Lung (tissue), 12 donors: ENCODE data around the gene AK3. TPM values are rescaled to one million over a fixed set of nuclear protein-coding genes. Genes with fewer than 3 reads are reported as not detected.

Experiments used
- ATAC-seq: fragments of 200-7000 bp; cut with Tn5 transposase; one replicate; pipeline ENCODE4 v1.9.1; 2020; ENCODE audit warnings: moderate number of reproducible peaks; ENCODE audit not compliant: insufficient read depth, low FRiP score
- DNase-seq, 3 donors: peaks; one replicate each; pipeline ENCODE4 v3.0.0-alpha.2; 2013 to 2017
- H3K27ac ChIP-seq, 2 donors: one replicate each; pipeline ENCODE4 v1.5.1; 2013; ENCODE audit warnings: mild to moderate bottlenecking in 2 of 2, moderate library complexity in 2 of 2, control low read depth in 1 of 2, inconsistent platforms in 1 of 2, low read depth in 1 of 2, low read length in 1 of 2
- H3K27me3 ChIP-seq, 3 donors: one replicate each; pipeline ENCODE4 v1.5.1; 2013; ENCODE audit warnings: low read length in 2 of 3; ENCODE audit not compliant: control insufficient read depth in 3 of 3, insufficient read depth in 3 of 3
- H3K36me3 ChIP-seq, 4 donors: one replicate each; pipeline ENCODE4 v1.5.1; 2013; ENCODE audit warnings: low read length in 4 of 4, mild to moderate bottlenecking in 1 of 4, moderate library complexity in 1 of 4; ENCODE audit not compliant: control insufficient read depth in 4 of 4, insufficient read depth in 4 of 4
- H3K4me1 ChIP-seq, 5 donors: one replicate each; pipeline ENCODE4 v1.5.1; 2013; ENCODE audit warnings: low read length in 5 of 5, mild to moderate bottlenecking in 2 of 5, moderate library complexity in 1 of 5; ENCODE audit not compliant: control insufficient read depth in 5 of 5, insufficient read depth in 5 of 5
- H3K4me3 ChIP-seq: one replicate; pipeline ENCODE4 v1.5.1; 2013; ENCODE audit warnings: mild to moderate bottlenecking, control low read depth, moderate library complexity
- H3K9ac ChIP-seq, 2 donors: one replicate each; pipeline ENCODE4 v1.5.1; 2013; ENCODE audit warnings: low read length in 2 of 2, control low read depth in 1 of 2; ENCODE audit not compliant: insufficient read depth in 1 of 2
- H3K9me3 ChIP-seq, 4 donors: one replicate each; pipeline ENCODE4 v1.5.1; 2013; ENCODE audit warnings: low read length in 3 of 4, mild to moderate bottlenecking in 1 of 4, moderate library complexity in 1 of 4; ENCODE audit not compliant: control insufficient read depth in 4 of 4, insufficient read depth in 3 of 4
- WGBS, 2 donors: extraction: QIAGEN DNeasy Blood & Tissue Kit; methylation state at CpG; one replicate each; pipeline ENCODE4 v1.1.7; 2013; 5-methylcytosine and 5-hydroxymethylcytosine counted together
- polyA plus RNA-seq, 2 donors: library from polyadenylated mRNA; stranded (reverse); fragments of 200-250 nt; gene quantifications; one replicate each; pipeline ENCODE4 v1.2.1, GENCODE V29; 2013
- total RNA-seq, 2 donors: library from RNA; depleted of rRNA in 1 of 2; stranded (reverse); fragments of >200 nt in 1 of 2; gene quantifications; one replicate each; pipeline ENCODE4 v1.2.1, GENCODE V29; 2014 to 2021
- TF ChIP-seq, protein P1 (sequence below): IDR thresholded peaks from 2 replicates; pipeline ENCODE4 v1.5.1; 2012; ENCODE audit warnings: mild to moderate bottlenecking; ENCODE audit errors: control extremely low read depth, extremely low read depth
- donor health status: control.
- donor health status: control.
- donor health status: Bipolar disorder and iron deficiency.
- donor health status: healthy.
- donor health status: DM: yes; HTN: yes; CAD: no.

Gene AK3
- total and polyA plus RNA-seq, 4 donors = 22.4 to 62.7 (median 31.8) TPM

DNA sequence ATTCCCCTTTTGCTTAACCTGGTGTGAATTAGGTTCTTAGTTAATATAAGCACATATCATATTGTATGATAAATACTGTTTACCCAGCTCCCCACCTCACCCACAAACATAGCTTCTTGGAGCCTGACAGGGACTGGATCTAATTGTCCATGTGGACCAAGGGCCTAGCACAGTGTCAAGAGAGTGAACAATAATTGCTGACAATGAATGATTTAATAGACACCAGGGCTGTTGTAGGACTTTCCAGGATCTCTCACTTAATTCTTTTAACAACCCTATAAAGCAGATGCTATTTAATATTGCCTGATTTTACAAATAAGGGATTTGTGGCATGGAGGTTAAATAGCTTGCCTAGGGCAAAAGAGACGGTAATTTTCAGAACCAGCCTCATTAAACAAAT is 24.8 kb downstream of the AK3 start:
- DNase-seq (no peak), ATAC-seq (no peak)
- H3K9me3 ChIP-seq = no peaks in the 10 kb centered on the region
- no peak overlapping the region for H3K4me3 ChIP-seq
- H3K9ac ChIP-seq = no peak overlapping the region
- no peaks in the 10 kb centered on the region for H3K4me1 ChIP-seq
- H3K27ac ChIP-seq = no peak overlapping the region
- WGBS, 2 donors = 95 to 98% methylated on average over 1 of the region's 1 CpG
- no peaks in the 10 kb centered on the region for H3K27me3 ChIP-seq
- TF ChIP-seq, protein P1, sequence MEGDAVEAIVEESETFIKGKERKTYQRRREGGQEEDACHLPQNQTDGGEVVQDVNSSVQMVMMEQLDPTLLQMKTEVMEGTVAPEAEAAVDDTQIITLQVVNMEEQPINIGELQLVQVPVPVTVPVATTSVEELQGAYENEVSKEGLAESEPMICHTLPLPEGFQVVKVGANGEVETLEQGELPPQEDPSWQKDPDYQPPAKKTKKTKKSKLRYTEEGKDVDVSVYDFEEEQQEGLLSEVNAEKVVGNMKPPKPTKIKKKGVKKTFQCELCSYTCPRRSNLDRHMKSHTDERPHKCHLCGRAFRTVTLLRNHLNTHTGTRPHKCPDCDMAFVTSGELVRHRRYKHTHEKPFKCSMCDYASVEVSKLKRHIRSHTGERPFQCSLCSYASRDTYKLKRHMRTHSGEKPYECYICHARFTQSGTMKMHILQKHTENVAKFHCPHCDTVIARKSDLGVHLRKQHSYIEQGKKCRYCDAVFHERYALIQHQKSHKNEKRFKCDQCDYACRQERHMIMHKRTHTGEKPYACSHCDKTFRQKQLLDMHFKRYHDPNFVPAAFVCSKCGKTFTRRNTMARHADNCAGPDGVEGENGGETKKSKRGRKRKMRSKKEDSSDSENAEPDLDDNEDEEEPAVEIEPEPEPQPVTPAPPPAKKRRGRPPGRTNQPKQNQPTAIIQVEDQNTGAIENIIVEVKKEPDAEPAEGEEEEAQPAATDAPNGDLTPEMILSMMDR = no peak
- H3K36me3 ChIP-seq = peaks cover 22 to 40% (median 34%) of the 10 kb centered on the region in 4 donors

DNA sequence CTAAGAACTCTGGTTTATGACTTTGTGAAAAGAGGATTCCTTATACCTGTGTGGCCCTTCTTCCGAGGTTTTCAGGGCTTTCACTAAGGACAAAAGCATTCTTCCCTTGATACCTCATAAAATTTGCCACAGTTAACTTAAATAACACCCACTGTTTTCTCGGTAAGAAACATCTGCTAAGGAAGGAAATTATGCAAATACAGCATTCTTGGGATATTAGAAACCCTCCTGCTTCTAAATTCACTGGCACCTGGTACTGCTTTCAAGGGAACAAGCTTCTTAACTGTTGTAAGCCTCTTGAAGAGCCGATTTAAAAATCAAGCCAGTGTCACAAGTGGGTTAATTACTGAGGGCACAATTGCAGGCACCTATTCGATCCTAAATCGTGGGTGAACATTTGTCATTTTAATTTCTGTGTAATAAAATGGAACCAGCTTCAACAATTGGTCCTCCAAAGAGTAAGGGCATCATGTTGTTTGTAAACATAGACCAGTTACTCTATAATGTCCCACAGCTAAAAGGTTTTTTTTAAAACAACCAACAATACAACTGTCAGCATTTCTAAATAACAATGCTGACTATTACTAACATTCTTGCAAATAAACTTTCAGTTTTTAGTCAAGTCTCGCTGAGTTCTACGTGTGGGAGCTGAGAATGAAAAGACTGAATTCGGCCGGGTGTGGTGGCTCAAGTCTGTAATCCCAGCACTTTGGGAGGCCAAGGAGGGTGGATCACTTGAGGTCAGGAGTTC is 26.6 kb downstream of the AK3 start:
- ATAC-seq = no peak
- Histone ChIP-seq H3K9ac (no peak overlapping the region), H3K4me3 (no peak overlapping the region), H3K36me3 (peaks cover 23 to 49% (median 36%) of the 10 kb centered on the region in 4 donors), H3K4me1 (peaks cover 0 to 4% (median 0%) of the 10 kb centered on the region in 5 donors), H3K27me3 (no peaks in the 10 kb centered on the region), H3K9me3 (no peaks in the 10 kb centered on the region), H3K27ac (no peak overlapping the region)
- WGBS, 2 donors = 80 to 86% methylated on average over 9 of the region's 9 CpGs
- TF ChIP-seq, protein P1 = no peak
- no peak for DNase-seq

DNA sequence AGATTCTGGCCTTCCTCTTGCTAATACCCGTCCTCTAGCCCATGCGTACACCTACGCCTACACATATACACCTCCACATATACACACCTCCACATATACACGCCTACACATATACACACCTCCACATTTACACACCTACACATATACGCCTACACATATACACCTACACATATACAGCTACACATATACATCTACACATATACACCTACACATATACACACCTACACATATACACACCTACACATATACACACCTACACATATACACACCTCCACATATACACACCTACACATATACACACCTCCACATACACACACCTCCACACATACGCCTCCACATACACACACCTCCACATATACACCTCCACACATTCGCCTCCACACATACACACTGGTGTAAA is 27.2 kb downstream of the AK3 start:
- TF ChIP-seq, protein P1 = no peak
- WGBS, 2 donors = 73 to 76% methylated on average over 7 of the region's 7 CpGs
- peaks cover 21 to 46% (median 33%) of the 10 kb centered on the region in 4 donors for H3K36me3 ChIP-seq
- H3K9me3 ChIP-seq = no peaks in the 10 kb centered on the region
- peaks cover 0 to 4% (median 0%) of the 10 kb centered on the region in 5 donors for H3K4me1 ChIP-seq
- DNase-seq (peak in 2 of 3 donors; percentile 6 to 20), ATAC-seq (peak; percentile 27)
- no peaks in the 10 kb centered on the region for H3K27me3 ChIP-seq
- H3K27ac ChIP-seq = no peak overlapping the region
- no peak overlapping the region for H3K9ac ChIP-seq
- H3K4me3 ChIP-seq = no peak overlapping the region
